RPMI8226 (cell line): ENCODE data around the gene MIPEP.
"Not testable (repeated sequence)": the region's sequence is repeated elsewhere in the genome, so short reads cannot be mapped to it uniquely, and the experiment has no call there.

Experiments
- DNase-seq: peaks from one replicate; pipeline ENCODE4 v3.0.0-alpha.2; 2015

Gene MIPEP

DNA sequence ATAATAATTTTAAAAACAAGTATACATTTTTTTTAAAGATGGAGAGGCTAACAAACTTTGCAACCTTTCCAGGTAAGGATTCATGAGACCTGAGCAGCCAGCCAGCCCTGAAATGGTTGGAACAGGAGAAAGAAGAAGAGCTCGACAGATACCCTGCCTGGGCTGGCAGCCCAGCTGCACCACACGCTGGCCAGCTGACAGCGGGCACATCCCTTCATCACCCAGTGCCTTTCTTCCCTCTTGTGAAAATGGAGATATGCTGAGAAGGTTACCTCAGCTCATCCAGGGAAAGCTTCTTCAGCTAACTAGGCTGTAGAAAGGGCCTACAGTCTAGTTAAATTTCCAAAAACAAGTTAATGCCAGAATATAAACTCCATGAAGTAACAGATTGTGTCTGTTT, 4.8 kb downstream of the MIPEP start:
- not testable (repeated sequence) for DNase-seq

DNA sequence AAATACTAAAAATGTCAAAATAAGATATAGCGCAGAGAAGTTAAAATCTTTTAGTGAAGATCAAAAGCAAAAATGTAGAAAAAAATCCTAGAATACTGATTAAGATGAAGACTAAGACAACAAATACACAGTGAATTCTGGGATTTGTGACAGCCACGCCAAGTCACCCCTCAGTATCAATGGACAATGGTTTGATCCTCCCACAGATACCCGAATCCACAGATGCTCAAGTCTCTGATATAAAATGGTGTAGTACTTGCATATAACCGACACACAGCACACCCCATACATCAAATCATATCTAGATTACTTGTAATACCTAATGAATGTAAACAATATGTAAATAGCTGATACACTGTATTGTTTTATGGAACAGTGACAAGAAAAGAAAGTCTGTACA, 5.9 kb downstream of the MIPEP start:
- DNase-seq: no peak

DNA sequence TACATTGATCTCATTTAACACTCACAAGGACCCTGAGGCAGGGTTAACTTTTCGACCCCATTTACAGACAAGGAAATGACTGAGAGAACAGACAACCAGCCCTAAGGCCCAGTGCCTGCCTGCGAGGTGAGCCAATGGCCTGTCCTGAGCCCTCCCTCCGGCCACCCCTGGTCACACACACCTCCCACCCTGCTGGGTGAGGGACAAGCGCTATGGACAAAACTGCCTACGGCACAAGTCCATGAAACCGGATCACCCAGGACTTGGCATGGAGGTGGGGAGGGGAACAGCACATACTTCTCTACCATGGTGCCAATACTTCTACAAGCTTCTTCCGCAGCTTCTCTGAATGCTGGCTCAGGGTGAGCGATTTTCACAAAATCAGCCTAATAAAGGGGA, 7.8 kb downstream of the MIPEP start:
- not testable (repeated sequence) for DNase-seq

DNA sequence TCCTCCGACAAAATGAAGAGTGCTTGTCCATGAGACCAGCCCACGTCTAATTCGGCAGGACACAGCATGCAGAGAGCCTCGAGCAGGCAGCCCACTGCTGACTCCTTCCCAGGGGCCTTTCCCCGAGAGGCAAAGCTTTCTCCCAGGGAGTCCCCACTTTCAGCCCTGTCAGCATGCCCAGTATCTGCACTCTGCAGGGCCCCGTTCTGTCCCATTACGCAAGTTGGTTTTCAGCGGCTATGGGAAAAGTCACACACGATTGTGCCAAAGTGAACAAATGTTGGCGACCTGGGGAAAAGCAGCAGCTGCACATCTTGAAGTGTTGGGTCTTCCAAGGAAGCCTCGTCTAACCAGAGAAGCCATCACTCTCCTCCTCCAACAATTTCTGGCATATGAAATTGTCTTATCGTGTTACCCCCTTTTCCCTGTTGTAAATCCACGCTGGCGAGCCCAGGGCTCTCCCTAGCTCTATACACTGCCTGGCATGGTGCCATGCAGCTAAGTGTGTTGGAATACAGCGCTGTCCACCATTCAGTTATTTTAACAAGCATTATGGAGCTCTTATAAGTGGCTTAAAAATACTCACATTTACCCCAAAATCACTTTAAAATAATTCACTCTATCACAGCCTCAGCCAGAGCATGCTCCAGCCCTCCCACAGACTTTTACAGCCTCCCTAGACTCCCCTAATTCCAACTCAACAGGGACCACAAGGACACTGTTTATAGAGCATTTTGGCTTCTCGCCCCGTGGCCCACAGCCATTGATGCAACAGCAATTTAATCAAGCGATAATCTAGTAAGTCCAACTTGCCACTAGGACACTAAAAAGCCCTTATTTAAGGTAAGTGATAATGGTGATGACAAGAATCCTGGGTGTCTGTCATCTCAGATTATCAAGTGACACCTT, 8.5 kb downstream of the MIPEP start:
- DNase-seq: not testable (repeated sequence)

DNA sequence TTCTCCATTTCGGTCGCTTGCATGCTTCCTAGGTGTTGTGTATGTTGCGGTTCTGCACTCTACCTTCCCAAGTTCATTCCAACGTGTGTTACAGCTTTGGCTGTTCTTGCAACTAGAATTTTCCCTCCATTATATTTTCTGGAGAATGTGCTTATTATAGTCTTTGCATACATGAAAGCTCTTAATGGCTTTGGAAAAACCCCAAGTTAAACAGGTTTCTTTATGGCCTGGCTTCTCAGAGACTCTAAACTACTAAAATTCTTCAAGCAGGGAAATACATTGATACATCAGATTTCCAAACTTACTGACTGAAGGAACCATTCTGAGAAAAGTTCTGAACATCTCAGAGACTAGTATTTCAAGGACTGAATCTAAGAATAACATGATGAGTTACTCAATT, 11.9 kb downstream of the MIPEP start:
- no peak for DNase-seq

DNA sequence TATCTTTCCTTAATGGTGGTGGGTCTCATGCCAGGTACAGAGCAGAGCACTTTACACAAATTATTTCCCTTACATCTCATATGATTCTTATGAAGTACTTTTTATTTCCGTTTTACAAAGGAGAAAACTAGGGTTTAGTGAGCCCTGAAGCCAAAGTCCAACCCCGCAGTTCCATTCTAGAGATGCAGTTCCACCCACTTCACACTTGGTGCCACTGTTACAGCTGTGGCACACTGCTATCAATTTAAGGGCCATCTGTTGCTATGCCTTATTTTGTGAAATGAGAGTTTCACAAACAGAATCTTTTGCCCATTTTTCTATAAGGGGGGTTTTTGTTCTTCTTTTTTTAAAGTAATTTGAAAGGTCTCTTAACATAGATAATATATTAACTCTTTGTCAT, 12.9 kb downstream of the MIPEP start:
- DNase-seq: peak; percentile 17

DNA sequence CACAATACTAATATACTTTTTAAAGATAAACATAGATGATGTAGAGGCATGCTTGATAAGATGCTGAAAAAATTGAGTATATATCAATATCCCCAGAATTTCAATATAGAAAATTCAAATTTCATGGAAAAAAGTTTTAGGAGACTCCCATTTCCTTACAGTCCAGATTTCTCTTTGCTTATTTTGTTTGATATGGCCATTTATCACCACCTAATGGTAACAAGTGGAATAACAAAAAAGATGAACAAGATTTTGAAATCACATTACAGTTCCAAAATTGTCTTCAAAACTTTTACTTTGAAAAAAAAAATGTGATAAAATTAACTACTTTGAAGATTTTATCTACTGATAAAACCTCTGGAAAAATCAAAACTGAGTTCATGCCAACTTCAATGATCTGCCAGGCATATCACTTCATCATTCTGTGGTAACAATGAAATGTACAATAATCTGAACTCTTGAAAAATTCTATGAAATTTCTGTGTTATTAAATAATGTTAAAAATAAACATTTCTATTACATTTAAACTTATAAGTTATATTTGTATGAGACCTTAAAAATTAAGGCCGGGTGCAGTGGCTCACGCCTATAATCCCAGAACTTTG, 17.5 kb downstream of the MIPEP start:
- no peak for DNase-seq

DNA sequence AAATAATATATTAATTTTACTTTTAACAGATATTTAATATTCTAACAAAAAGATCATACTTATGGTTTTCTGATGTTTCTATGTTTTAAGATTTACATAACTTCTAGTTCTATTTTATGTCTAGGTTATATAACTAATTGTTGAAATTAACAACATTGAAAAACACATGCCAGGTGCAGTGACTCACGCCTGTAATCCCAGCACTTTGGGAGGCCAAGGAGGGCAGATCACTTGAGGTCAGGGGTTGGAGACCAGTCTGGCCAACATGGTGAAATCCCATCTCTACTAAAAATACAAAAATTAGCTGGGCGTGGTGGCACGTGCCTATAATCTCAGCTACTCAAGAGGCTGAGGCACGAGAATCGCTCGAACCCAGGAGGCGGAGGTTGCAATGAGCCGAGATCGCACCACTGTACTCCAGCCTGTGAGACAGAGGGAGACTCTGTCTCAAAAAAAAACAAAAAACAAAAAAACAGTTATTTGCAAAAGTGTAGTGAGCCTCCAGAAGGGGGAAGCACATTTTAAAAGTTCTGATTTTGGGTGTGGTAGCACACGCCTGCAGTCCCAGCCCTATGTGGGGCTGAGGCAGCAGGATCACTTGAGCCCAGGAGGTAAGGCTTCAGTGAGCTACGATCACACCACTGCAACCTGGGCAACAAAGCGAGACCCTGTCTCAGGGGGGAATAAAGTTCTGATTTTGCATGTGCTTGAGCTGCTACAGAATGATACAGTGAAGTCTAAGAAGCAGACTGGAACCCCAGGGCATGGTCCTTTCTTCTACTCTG, 18.7 kb downstream of the MIPEP start:
- no peak for DNase-seq

DNA sequence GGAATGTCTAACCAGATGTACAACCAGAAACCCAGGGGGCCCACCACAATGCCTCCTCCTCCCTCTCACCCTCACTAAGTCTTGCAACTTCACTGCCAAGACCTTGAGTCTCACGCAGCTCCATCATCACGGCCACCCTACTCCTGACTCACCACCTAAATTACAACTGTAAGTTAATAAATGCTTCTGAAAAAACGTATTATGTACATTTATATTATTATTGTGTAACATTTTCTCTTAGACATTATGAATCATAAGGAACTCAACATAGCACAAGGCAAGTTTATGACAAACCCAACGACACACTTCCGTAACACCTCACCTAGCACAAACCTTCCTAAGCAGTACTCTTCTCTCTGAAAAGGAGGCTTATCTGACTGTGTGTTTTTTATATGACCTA, 20.7 kb downstream of the MIPEP start:
- DNase-seq: no peak

DNA sequence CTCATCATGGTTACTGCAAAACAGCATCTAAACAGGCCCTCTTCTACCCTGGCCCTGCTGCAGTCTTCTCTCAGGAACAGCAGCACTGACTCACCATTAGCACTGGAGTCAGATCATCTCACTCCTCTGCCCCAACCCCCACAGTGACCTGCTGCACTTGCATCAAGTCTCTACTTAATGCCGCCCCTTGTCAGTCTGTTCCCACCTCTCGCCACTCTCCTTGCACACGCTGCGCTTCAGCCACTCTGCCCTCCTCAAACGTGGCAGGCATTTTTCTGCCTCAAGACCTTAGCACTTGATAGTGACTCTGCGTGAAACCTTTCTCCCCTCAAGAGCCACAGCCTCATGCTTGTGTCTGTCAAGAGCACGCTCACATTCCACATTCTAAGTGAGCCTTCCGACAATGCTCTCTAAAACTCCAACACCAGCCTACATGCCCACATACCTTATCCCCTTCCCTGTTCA, 22.1 kb downstream of the MIPEP start:
- DNase-seq: no peak

DNA sequence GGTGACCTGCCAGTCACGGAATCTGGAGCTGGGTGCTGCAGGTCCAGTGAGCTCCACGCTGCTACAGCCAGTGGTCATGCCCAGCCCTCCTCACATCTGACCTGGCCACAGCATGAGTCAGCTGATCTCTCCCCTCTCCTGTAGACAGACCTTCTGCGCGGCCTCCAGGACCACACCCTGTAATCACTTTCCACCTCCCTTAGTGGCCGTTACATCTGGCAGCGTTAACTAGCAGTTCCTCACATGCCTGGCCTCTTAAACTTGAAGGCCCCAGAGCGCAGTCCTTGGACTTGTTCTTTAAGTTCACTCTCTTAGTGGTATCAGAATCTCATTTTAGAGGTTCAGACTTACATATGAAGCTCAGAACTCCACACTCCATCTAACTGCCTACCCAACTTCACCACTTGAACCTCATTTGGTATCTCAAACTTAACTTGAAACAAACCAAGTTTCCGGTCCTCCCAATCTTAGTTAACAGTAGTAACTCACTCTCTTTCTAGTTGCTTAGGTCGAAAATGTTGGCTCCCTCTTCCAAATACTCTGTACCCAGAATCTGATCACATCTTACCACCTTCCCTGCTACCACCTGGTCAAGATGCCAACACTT, 22.7 kb downstream of the MIPEP start:
- no peak for DNase-seq

DNA sequence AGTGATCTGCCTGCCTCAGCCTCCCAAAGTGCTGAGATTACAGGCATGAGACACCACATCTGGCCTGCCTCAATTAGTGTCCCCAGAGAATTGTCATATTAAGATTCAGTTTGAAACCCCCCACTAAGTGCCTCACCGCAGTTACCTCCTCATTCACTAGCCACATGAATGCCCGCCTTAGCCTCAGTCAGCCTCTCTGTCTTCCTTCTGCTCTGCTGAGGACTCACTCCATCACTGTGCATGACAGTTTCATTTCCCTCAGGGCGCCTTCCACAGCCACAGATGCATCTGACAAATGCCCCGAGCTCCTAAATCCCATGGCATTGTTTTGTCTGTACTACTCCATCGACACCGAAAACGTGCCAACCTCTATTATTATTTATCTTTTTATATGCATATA, 23.3 kb downstream of the MIPEP start:
- no peak for DNase-seq

DNA sequence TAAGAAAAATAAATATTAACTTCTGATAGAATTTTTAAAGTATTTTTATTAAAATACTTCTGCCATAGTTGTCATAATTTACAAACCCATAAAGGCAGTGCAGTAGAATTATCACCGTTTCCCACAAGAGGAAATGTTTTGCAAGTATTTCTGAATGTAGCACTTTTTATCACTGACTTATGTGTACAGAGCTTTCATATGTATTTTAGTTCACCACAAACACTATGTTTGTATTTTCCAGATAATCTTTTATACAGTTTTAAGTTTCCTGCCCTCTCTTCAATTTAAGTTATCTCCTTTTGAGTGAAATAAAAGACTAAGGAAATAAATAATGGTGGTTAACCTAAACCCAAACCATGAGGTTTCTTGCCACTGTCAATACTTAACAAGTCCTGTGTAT, 24.2 kb downstream of the MIPEP start:
- DNase-seq: no peak

DNA sequence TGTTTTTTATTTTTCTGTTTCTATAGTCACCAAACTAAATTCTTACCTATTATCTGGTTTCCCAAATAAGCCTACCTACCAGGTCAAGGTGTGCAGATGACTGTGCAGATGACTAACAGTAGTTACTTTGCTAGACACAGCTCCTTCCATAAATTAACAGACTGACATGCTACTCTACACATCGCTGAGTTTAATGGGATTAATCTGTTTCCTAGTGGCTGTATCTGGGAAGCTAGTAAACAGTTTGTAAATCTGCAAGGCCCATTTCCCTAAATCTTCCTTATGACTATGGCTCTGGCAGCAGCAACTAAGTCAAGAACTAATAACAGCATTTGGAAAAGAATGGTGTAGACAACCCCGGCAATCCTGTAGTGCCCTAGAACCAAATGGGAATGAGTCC, 27.9 kb downstream of the MIPEP start:
- DNase-seq: no peak

DNA sequence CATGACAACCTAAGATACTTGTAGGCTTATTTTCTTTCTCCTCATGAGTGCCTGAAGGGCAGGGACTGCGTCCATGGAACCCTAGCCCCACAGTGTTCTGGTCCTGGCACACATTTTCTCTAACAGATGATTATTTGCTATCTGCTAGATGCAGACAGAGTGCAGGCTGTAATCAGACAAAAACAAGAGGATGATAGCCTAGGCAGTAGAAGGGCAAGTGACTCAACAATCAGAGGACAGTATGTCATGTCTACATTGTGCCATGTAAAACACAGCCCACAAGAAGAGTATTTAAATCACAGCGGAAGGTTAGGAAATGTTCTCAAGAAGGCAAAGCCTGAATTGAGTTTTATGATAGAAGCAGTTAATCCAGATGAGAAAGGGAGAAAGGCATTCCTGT, 29.3 kb downstream of the MIPEP start:
- no peak for DNase-seq

DNA sequence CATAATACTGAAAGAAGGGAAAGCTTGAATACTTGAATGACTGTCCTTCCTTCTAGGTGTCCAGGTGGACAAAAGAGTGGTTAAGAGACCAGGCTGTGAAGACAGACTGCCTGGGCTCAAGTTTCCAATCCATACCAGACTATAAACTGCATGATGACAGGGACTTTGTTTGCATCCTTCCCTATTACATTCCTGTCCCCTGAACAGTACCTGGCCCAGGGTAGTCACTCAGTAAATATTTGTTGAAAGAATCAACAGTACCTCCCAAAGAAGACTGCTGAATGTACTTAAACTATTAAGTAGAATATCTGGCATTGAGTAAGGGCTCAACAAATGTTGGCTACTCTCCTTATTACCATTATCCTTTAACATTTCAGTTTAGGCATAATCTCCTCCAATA, 29.7 kb downstream of the MIPEP start:
- no peak for DNase-seq

DNA sequence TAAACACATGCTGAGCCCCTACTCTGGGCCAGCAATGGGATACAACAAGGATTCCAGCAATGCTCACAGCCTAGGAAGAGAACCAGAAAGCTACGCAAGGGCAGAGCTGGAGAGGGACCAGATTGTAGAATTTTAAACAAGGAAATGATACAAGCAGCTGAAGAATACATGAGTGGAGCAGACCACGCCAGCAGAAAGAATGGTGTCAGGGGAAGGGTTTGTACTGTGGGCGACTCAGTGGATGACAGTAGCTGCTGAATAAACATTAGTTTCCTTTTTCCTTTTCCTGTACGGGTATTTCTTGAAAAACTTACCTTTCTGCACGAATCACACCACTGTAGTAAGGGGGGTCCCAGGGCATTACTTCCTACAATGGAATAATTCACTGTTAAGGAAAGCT, 30.7 kb downstream of the MIPEP start:
- no peak for DNase-seq

DNA sequence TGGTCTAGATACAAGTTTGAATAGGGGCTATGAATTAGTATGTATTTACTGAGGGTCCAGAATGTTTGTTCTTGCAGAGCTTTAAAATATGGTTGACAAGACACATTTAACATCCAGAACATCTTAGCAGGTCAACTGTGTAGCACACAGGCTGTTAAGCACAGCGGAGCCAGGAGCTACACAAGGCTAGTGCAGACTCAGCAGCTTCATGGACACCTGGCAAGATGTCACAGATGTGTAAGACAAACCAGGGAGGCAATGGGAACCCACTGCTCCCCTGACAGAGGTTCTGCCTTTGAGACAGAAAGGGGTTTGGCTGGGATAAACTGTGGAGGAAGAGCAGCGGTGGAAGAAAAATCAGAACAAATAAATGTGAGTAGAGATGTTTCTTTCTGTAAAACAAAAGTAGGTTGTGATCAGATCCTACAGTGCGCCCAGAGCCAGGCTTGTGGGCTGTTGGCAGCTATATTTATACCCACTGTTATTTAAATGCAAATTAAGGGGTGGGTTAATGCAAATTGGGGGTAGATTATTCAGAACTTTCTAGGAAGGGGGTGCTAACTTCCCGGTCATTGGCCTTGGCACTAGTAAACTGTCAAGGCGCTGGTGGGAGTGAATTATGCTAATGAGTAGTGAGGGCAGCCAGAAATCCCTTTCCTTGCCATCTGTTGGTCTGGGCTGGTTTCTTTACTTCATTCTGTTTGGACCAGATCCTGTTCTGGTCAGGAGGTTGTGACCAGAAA, 33.0 kb downstream of the MIPEP start:
- peak; percentile 72 for DNase-seq

DNA sequence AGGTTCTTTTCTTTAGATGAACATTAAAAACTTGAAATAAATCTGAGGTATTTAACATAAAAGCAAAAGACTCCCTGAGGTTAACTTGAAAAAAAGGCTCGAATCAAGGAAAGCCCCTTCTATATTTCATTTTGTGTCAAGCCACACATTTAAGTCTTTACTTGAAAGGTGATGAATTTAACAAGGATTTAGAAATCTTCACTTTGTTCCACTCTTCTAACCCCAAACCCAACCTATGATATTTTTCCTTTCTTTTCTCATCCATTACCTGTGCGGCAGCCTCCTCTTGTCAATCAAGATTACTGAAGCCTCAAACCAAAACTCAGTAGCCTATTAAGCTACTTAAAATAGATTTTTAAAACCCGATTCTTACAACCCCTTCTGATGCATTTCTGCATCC, 33.8 kb downstream of the MIPEP start:
- no peak for DNase-seq

DNA sequence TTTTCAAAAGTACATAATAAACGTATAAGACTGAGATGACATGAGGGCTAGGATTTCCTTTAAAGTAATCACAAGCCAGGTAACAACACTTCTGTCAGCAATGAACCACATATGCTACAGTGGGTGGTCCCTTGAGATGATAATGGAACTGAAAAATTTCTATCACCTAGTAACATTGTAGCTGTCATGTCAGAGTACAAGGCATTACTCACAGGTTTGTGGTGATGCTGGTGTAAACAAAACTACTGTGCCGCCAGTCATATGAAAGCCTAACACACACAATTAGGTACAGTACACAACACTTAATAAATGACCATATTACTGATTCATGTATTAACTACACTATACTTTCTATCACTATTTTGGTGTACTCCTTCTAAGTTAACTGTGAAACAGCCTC, 36.8 kb downstream of the MIPEP start:
- DNase-seq: no peak

DNA sequence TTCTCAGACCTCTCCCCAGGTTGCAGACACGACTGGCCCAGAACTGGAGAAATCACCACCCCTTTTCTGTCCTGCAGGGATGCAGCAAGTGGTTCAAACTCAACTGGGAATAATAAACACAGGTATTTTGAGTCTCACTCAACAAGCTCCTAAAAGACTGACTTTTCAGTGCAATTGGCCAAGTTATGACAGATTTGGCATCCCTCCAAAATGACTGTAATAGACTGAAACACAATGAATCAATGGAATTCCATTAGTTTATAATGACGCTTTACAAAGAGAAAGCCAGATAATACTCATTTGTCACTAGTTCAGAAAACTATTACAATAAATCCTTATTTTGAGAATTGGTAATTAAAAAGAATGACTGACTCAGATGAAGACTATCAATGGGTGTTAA, 38.1 kb downstream of the MIPEP start:
- no peak for DNase-seq

DNA sequence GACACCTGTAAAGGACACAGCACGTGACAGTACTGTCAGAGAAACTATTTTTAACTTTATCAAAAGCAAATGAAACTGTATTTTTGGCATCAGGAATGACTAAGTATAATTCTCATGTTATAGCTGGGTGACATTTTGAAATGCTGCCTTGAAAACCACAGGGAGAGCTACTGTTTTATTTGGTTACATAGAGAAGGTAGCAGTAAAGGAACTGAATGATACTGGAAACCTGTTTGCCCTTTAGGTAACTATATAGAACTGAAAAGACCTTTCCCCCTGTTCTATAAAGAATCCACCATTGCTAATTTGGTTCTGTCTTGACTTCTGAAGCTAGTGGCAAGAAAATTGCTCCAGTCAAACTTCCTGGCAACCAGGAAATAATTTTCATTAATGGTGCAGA, 39.1 kb downstream of the MIPEP start:
- DNase-seq: no peak

DNA sequence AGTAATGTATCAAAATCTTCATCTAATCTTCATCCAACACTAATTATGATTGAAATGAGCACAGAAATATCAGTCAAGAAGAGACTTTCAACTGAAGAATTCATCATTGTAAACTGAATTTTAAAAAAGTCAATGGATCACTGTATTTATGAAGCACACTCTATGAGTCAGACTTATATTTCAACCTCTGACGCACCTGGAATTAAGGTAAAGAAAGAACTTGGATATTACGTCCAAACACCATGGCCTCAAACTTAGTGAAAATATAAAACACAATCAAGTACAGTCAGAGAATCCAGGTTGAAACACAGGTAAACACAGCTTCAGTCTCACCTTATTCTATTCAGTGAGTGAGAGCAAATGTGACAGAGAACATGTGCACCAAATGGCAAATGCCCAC, 39.5 kb downstream of the MIPEP start:
- DNase-seq: no peak
